HG03354 (cell line): Measurements from ENCODE around the gene TNFAIP1.
"Not testable (repeated sequence)": the region's sequence is repeated elsewhere in the genome, so short reads cannot be mapped to it uniquely, and the experiment has no call there.

Experiments
- ATAC-seq: cut with Tn5 transposase; IDR thresholded peaks from one replicate; pipeline ENCODE4 v1.9.1; 2021; ENCODE audit warnings: mild to moderate bottlenecking; ENCODE audit not compliant: unreplicated experiment, poor library complexity, severe bottlenecking

The TNFAIP1 gene, protein sequence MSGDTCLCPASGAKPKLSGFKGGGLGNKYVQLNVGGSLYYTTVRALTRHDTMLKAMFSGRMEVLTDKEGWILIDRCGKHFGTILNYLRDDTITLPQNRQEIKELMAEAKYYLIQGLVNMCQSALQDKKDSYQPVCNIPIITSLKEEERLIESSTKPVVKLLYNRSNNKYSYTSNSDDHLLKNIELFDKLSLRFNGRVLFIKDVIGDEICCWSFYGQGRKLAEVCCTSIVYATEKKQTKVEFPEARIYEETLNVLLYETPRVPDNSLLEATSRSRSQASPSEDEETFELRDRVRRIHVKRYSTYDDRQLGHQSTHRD

DNA sequence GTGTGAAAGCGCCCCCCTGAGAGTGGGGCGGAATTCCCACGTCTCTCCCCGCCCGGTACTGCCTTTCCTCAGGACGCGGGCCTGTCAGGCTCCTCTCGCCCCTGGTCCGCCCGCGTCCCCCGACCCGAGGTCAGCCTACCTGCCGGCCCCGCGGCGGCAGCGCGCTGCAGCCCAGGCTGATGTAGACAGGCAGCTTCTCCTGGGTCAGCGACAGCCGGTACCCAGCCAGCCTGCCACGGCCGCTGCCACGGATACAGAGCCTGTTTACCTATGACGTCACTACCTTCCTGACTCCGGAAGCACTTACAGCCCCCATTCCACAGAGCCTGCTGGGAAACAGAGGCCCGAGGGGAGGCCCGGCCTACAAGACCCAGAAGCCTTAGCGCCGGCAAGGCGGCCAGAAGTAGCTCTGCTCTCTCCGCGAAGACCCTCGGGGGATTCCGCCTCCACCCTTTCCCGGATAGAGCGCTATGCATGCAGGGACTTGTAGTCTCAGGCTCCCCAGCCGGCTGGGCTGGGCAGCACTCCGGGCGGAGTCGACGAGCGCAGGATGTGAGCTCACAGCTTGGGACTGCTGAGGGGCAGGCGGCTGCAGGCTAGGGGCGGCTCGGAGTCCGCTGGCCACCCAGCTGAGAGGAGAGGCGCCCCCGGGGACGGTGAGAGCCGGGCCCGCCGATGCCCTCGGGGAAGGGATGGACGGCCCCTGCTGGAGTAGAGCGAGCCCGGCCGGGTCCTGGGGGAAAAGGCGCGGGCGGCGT is at the start of gene TNFAIP1, which contains the start of gene IFT20:
Gene TNFAIP1, plus strand, starts transcription at position 561 of the 758 bp plus-strand sequence. CDS start 3,761 bp downstream, outside the sequence.
Gene IFT20, minus strand, starts transcription at position 272 of the 758 bp plus-strand sequence. CDS start 3,487 bp downstream, outside the sequence.
- ATAC-seq, result peak; percentile 97

DNA sequence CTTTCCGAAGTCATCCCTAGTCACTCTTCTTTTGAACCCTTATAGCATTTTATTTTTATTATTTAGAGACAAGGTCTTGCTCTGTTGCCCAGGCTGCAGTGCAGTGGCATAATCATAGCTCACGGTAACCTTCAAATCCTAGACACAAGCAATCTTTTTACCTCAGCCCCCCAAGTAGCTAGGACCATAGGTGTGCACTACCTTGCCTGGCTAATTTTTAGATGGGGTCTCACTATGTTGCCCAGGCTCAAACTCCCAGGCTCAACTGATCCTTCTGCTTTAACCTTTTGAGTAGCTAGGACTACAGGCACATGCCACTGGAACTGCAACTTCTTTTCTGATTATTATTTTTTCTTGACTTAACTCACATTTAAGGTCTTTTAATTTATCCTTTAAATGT is 49.6 kb upstream of the TNFAIP1 start:
- no peak for ATAC-seq

DNA sequence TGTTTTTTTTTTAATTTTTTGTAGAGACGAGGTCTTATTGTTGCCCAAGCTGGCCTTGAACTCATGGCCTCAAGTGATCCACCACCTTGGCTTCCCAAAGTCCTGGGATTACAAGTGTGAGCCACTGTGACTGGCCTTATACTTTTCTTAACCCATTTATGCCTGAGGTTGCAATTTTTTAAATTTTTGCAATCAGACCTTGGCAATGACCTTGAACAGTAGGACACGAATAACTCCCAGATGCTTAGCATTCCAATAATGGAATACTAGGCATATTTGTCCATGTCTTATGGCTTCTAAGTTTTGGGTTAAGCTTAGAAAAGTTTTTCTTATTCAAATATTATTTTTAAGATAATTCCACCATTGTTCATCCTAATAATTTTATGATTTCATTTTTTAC is 44.9 kb upstream of the TNFAIP1 start:
- ATAC-seq, result no peak

DNA sequence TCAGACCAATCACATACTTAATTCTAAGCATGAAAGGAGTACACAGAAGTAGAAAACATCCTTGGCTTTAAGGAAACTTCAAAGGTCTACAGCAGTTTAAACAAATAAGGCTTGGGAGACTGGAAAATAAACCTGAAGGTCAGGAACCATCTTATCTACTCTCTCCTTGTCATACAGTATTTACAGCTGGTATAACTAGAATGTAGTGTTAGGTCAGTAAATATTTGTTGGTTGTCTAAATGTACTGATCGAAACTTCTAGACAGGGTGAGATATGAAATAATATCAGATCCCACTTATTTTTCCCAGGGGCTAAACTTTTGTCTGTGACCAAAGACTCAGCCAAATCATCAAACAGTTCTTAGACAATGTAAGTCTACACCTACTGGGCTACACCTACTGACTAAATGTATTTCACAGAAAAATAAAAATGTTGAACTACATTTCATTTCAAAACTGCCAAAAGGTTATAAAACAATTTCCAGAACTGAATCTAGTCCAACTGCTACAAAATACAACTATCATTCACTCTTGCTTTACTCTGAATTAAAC is 43.7 kb upstream of the TNFAIP1 start:
- ATAC-seq, result no peak

DNA sequence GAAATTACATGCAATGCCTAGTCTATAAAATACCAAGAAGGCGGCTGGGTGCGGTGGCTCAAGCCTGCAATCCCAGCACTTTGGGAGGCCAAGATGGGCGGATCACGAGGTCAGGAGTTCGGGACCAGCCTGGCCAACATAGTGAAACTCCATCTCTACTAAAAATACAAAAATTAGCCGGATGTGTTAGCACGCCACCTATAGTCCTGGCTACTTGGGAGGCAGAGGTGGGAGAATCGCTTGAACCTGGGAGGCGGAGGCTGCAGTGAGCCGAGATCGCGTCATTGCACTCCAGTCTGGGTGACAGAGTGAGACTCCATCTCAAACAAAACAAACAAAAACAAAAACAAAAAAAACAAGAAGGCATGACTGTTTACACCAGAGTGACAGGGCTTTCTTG is 42.7 kb upstream of the TNFAIP1 start:
- not testable (repeated sequence) for ATAC-seq

DNA sequence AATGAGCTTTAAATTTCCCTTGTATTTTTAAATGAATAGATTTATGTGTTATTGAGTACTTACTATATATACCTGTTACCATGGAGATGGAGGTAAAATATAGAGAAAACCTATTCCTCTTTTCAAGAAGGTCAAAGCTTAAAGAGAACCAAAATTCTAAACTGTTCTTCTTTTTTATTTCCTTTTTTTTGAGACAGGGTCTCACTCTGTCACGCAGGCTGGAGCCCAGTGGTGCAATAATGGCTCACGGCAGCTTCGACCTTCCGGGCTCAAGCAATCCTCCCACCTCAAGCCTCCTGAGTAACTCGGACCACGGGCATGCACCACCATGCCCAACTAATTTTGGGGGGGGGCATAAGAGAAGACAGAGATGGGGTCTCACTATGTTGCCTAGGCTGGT is 41.6 kb upstream of the TNFAIP1 start:
- ATAC-seq, result no peak

DNA sequence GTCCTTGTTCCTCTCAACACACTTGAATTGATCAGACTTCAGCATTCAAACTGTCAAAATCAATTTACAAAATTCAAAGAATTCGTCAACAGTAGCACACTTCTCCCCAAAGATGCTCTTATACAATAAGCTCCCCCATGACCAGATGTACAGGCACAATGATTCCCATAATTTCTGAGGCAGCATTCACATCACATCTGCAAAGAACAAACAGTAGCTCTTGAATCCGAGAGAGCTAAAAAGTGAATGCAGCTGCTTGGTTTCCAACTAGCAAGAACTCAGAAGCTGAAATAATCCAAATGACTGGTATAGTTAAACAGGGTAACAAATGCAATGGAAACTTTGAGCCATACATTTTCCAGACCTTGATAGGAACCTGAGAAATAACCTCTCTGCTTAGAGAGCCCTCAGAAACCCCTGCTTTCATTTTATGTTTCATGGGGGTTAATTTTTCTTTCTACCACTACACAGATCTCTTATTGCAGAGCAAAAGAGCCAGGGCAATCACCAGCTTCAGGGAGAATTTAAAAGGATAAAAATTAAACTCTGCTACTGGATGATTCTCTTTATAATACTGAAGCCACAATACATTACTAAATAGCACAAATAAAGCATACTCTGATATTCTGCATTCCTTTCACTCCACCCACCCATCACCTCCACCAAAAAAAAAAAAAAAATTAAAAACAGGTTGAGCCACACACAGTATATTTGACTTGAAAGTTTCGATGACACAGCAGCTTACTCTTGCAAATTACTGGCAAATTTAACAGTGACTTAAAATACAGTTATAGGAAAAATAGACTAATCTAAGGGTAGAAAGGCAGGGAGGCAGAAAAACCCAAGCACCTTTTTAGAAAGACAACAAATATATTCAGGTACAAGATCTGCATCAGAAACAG is 39.6 kb upstream of the TNFAIP1 start:
- ATAC-seq, result no peak

DNA sequence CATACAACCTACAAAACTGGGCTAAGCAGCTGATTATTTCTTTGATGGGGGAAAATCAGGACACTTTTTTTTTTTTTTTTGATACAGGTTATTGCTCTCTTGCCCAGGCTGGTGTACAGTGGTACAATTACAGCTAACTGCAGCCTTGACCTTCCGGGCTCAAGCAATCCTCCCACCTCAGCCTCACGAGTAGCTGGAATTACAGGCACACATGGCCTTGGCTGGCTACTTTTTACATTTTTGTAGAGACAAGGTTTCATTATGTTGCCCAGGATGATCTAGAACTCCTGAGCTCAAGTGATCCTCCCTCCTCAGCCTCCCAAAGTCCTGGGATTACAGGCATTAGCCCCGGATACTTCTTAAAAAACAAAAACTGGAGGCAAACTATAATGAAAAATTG is 37.1 kb upstream of the TNFAIP1 start:
- ATAC-seq, result no peak

DNA sequence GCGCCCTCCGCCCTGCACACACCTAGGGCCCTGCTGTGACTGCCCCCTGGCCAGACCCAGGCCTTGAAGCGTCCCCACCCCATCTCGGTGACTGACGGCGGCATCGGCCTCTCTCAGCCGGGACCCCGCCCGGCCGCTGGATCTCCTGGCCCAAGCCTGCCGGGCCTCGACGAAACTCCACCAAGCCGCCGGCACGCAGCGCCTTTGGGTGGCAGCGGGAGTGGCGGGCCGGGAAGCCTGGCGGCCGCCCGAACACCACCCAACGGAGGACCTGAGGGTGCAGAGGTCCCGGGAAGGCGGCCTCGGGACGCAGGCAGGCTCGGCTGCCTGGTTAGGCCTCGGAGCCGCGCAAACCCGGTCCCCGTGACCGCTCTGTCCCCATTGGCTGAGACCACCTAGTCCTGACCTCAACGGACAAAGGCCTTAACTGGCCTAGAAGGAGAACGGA is 28.6 kb upstream of the TNFAIP1 start:
- no peak for ATAC-seq

DNA sequence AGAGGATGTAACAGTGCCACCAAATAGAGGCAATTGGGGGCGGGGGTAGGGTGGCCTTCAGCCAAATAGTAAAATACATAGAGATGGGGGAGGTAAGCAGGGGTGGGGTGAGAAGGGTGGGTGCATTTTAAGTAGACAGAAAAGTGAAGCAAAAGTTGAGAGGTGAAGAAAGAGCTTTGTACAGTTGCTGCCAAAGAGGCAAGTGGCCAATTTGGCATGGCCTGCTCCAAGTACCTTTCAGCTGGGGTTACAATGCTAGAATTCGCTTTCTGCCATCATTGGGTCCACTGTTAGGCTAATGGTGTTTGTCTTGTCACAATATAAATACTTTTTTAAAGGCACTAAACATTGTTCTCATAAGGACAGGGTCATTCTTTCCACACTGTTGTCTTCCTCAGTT is 21.7 kb upstream of the TNFAIP1 start:
- no peak for ATAC-seq

DNA sequence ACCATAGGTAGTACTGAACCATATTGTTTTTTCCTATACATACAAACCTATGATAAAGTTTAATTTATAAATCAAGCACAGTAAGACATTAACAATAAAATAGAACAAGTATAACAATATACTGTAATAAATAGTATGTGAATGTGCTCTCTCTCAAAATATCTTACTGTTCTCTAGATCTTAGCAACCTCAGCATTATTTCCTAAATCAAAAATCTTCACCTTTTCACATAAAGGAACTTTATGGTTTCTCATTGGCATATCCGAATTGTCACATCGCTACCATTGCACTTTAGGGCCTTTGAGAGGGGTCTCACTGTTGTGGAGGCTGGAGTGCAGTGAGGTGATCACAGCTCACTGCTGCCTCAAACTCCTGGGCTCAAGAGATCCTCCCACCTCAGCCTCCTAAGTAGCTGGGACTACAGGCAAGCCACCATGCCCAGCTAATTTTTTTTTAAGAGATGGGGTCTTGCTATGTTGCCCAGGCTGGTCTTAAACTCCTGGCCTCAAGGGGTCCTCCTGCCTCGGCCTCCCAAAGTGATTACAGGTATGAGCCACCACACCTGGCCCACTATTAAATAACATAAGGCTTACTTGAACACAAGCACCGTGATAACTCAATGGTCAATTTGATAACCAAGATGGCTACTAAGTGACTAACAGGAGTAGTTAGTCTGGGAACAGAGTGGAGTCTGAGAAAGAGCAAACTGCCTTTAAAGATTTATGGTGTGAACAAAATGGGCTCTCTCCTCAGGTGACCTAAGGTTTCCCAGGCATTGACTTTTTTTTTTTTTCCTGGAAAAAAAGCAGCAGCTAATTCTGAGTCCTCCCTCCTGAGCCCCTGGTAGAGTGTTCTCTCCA is 19.5 kb upstream of the TNFAIP1 start:
- no peak for ATAC-seq

DNA sequence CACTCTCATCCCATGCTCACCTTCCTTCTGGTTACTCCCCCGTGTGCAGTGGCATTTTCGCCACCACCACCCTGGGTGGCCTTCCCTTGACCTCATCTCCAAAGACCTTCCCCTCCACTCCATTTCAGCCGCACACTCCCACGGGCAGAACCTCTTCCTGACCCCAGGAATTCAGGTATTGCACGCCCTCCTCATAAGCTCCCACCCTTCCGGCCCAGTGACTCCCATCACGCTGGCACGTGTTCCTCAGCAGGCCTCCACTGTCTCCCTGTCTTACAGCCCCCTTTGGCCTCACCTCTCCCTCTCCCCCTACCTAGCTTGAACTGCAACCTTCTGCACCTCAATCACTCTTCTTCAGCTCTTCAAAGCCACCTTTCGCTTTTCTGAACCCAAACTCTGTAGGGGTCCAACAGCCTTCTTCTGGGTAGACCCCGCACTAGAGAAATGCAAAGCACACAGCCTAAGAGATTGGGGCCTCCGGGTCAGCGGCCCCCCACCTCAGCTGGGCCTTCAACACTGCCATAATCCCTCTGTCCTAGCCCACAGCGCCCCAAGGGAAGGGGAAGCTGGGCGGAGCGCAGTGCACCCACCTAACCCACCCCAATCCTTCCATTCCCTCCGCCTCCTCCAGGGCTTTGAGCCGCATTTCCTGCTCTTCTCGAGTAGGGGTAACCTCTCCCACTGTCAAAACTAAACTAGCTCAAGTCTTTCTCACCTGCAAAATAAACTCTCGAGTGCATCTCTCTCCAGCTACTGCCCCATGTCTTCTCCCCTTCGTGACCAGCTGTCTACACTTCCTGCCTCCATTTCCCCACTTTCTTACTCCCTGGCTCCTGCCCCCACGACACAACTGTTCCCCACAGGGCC is 18.2 kb upstream of the TNFAIP1 start:
- no peak for ATAC-seq

DNA sequence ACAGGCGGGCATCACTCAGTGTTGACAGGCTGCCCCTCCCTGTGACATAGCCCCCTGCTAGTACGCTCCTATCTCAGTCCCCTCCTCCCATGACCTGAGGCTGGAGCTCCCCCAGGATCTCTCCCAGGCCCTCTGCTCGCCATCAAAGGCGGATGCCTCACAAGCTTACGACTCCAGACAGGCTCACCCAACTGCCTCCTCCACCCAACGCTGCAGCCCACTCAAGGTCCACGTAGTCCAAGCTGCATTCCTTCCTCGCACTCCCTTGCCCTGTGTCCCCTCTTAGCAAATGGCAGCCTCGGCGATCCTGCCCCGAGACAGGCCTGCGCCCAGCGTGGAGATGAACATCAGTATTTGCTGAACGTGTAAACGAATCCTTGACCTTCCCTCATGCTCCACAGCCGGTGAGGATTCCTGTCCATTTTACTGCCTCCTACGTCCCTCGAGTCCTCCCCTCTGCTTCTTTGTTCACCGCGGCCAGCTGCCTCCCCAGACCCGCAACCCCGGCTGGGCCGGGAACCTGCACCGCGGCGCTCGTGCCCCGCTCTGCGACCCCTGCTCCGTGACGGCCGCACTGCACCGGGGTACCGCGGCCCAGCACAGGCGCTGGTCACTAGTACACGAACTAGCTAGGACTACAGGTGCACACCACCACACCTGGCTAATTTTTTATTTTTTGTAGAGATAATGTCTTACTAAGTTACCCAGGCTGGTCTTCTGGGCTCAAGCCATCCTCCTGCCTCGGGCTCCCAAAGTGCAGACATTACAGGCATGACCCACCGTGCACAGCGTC is 17.4 kb upstream of the TNFAIP1 start:
- peak; percentile 15 for ATAC-seq

DNA sequence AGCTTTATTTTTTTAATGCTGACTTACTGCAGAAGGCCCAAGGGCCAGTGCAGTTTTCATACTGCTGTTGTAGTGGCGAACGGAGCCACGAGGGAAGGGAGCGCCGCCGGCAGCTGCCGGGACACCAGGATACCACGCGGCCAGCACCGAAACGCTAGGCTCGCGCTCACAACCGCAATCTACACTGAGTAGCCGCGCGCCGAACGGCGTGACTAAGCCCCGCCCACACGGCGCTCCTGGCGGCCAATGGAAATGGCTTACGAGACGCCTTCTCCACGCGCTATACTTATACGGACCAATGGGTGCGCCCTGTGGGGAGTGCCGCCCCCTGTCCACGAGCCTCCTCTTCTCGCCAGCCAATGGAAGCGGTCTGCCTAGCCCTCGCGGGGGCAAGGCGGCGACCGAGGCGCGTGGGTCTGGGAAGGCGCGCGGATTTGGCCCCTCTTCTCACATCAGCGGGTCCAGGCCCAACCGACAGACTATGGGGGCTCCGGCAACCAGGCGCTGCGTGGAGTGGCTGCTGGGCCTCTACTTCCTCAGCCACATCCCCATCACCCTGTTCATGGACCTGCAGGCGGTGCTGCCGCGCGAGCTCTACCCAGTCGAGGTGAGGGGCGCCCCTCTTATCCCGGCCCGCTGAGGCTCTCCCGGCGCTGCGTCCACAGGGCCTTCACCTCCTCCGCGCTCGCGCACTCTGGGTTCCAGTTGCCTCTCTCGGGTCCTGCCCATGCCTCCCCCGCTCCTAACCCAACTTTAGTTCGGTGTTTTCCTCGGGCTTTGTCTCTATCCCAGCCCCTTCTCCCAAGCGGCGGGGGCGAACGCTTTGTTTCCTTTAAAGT is 16.6 kb upstream of the TNFAIP1 start, which contains the start of gene TMEM97:
Gene TMEM97, plus strand, starts transcription at position 442 of the 839 bp plus-strand sequence. Its CDS starts 40 bp downstream, at position 482.
- ATAC-seq, result peak; percentile 95

DNA sequence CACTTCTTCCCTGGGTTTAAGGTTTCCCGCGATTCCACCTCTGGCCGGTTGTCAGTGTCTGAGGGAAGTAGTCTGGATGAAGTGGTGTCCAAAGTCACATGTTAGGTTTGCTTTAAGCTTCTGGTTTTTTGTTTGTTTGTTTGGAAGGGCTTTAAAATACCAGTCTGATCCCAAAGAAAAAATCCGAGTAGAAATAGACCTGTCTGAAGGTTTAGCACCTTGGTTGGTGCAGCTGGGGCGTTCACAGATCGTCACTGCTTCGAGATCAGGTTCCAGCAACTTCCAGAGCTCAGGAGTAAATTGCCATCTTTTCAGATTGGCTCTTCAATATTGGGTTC is 16.0 kb upstream of the TNFAIP1 start:
- ATAC-seq, result no peak
